Esophagus muscularis mucosa (tissue), 4 donors: Measurements from ENCODE around the gene FRMD4A. TPM values are rescaled to one million over a fixed set of nuclear protein-coding genes. Genes with fewer than 3 reads are reported as not detected.
A peak's percentile ranks its signal among the peaks of the same experiment; 100 is the strongest.
"Not testable (repeated sequence)": the region's sequence is repeated elsewhere in the genome, so short reads cannot be mapped to it uniquely, and the experiment has no call there.

ENCODE experiments used
- DNase-seq: peaks from one replicate; pipeline ENCODE4 v3.0.0-alpha.2; 2017; ENCODE audit errors: extremely low spot score
- H3K27ac ChIP-seq, 4 donors: fragments of 200-600 bp; sonication (generic); replicated peaks in 1 of 4; 1 replicate in 3 of 4; 2 replicates in 1 of 4; pipeline ENCODE4 v1.5.1; 2016 to 2019; ENCODE audit warnings: mild to moderate bottlenecking in 1 of 4
- H3K27me3 ChIP-seq, 4 donors: fragments of 200-600 bp; sonication (generic); one replicate each; pipeline versions ENCODE4 v1.5.1 to v1.6.0; 2016 to 2019
- H3K36me3 ChIP-seq, 4 donors: fragments of 200-600 bp; sonication (generic); one replicate each; pipeline ENCODE4 v1.5.1; 2016 to 2019
- H3K4me1 ChIP-seq, 4 donors: fragments of 200-600 bp; sonication (generic); one replicate each; pipeline ENCODE4 v1.5.1; 2016 to 2019
- H3K4me3 ChIP-seq, 4 donors: fragments of 200-600 bp; sonication (generic); 1 replicate in 2 of 4; 2 replicates in 2 of 4; pipeline ENCODE4 v1.5.1; 2016 to 2019; ENCODE audit warnings: mild to moderate bottlenecking in 4 of 4, moderate library complexity in 1 of 4
- H3K9me3 ChIP-seq, 4 donors: fragments of 200-600 bp; sonication (generic); 1 replicate in 3 of 4; 2 replicates in 1 of 4; pipeline ENCODE4 v1.5.1; 2016 to 2019
- EP300 ChIP-seq: sonication (generic); formaldehyde crosslinking; IDR thresholded peaks from one replicate; pipeline ENCODE4 v1.6.1; 2017; ENCODE audit warnings: antibody characterized with exemption
- POLR2A ChIP-seq: fragments of 450-650 bp; IDR thresholded peaks from one replicate; pipeline ENCODE4 v1.6.1; 2017; ENCODE audit warnings: antibody characterized with exemption, moderate library complexity, mild to moderate bottlenecking, low read depth
- POLR2AphosphoS5 ChIP-seq, 2 donors: sonication (generic); formaldehyde crosslinking; IDR thresholded peaks; one replicate each; pipeline ENCODE4 v1.6.1; 2017; ENCODE audit warnings: antibody characterized with exemption in 2 of 2
- WGBS: methylation state at CpG from one replicate; pipeline ENCODE4 v1.1.5; 2018; 5-methylcytosine and 5-hydroxymethylcytosine counted together
- intact Hi-C: fragments of 100-400 bp; cut with DNase I; formaldehyde crosslinking; loops from one replicate; pipeline ENCODE4 v1.15.1; 2023
- total RNA-seq, 4 donors: library from RNA; depleted of rRNA; stranded (reverse); fragments of >200 nt; gene quantifications; one replicate each; pipeline versions ENCODE4 v1.1.0 to v1.2.1, GENCODE V29; 2016
- TF ChIP-seq, protein P1 (sequence below), 3 experiments: fragments of 200-600 bp in 2 of 3; fragments of 450-650 bp in 1 of 3; sonication (generic) in 2 of 3; IDR thresholded peaks; one replicate each; pipeline ENCODE4 v1.5.1; 2017 to 2019; ENCODE audit warnings: antibody characterized with exemption in 3 of 3, mild to moderate bottlenecking in 2 of 3, moderate library complexity in 1 of 3

The FRMD4A gene
- total RNA-seq, 4 donors from 2014 or later, result 17.0 to 28.8 (median 21.8) TPM

DNA sequence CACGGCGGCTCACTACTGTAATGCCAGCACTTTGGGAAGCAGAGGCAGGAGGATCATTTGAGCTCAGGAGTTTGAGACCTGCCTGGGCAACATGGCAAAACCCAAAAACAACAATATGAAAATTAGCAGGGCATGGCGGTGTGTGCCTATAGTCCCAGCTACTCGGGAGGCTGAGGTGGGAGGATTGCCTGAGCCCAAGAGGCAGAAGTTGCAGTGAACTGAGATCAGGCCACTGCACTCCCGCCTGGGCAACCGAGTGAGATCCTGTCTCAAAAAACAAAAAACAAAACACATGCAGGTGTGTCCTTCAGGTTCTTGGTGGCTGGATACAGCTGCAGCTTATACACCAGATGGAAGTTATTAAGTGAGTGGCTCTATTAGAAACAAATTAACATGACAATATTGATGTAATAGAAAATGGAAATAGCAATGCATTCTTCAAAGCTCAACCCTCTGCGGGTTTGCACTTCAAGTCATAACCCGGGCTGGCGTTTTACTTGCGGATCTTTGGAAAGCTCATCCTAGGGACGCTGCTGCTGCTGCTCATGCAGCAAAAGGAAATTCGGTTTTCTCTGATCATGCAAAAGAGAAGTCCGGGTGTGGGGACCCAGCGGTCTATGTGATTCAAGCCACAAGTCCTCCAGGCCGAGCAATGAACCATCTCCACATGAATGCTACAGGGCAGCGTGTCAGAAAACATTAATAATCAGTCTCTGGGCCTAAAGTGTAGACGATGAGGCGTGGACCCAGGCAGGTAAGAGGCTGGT lies 462.0 kb downstream of the FRMD4A start:
- DNase-seq, result no peak
- H3K27ac ChIP-seq, result no peak overlapping the region
- intact Hi-C loops, result no loop called here
- no peaks in the 10 kb centered on the region for H3K27me3 ChIP-seq
- no peaks in the 10 kb centered on the region for H3K36me3 ChIP-seq
- H3K4me1 ChIP-seq, result peaks cover 5 to 17% (median 10%) of the 10 kb centered on the region in 4 donors
- no peaks in the 10 kb centered on the region for H3K9me3 ChIP-seq
- no peak overlapping the region for H3K4me3 ChIP-seq
- TF ChIP-seq POLR2AphosphoS5 (IDR thresholded peaks at IDR 0.05), result no peak
- TF ChIP-seq, protein P1, sequence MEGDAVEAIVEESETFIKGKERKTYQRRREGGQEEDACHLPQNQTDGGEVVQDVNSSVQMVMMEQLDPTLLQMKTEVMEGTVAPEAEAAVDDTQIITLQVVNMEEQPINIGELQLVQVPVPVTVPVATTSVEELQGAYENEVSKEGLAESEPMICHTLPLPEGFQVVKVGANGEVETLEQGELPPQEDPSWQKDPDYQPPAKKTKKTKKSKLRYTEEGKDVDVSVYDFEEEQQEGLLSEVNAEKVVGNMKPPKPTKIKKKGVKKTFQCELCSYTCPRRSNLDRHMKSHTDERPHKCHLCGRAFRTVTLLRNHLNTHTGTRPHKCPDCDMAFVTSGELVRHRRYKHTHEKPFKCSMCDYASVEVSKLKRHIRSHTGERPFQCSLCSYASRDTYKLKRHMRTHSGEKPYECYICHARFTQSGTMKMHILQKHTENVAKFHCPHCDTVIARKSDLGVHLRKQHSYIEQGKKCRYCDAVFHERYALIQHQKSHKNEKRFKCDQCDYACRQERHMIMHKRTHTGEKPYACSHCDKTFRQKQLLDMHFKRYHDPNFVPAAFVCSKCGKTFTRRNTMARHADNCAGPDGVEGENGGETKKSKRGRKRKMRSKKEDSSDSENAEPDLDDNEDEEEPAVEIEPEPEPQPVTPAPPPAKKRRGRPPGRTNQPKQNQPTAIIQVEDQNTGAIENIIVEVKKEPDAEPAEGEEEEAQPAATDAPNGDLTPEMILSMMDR (IDR thresholded peaks at IDR 0.05), result no peak
- TF ChIP-seq POLR2A, result no peak
- TF ChIP-seq EP300, result no peak
- 90% methylated on average over 18 of the region's 18 CpGs for WGBS

DNA sequence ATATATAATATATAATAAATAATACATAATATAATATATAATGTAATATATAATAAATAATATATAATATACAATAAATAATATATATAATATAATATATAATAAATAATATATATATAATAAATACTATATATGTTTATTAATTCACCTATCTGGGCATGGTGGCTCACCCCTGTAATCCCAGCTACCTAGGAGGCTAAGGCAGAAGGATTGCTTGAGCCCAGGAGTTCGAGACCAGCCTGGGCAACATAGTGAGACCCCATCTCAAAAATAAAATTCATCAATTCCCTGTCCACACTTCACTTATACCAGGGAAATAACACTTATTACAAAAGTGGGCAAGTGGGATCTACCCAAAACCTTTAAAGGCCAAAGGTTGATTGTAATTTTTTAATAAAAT lies 462.9 kb downstream of the FRMD4A start:
- H3K27me3 ChIP-seq, result no peaks in the 10 kb centered on the region
- peaks cover 11 to 24% (median 13%) of the 10 kb centered on the region in 4 donors for H3K4me1 ChIP-seq
- H3K27ac ChIP-seq, result no peak overlapping the region
- H3K36me3 ChIP-seq, result no peaks in the 10 kb centered on the region
- no peak for DNase-seq
- H3K9me3 ChIP-seq, result no peaks in the 10 kb centered on the region
- 58% methylated on average over 1 of the region's 1 CpG for WGBS
- intact Hi-C loops, result no loop called here
- TF ChIP-seq, protein P1 (IDR thresholded peaks at IDR 0.05), result no peak
- TF ChIP-seq EP300 (no peak), POLR2A (no peak), POLR2AphosphoS5 (IDR thresholded peaks at IDR 0.05) (no peak)
- no peak overlapping the region for H3K4me3 ChIP-seq

DNA sequence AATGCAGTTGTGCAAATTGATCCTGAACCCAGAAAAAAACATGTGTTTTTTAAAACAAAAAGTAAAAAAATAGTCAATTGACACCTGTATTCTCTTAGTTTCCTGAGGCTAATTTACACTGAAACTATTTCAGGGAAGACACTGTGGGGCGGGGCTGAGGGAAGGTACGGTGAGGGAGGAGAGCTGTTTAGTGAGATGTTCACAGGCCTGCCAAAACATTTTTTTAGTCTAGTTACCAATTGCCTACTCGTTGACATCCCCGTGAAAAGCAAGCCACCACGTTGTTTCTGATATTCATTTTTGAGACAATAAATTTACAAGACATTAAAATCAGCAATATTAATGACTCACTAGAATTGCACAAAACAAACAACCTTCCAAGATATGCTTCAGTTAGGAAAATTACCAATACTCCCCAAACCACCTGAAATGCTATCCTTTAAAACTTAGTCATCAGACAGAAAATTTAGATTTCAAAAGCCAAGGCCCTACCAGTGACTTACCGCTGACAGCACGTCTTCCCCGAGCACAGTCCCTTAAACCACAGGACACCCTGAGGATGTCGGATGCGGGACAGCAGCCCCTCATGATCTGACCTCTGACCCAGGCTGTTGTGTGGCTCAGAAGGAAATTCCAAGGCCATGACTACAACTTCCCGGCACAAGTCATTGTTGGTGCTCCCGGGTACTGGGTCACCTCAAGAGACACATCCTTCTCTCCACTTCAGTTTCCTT lies 464.8 kb downstream of the FRMD4A start:
- Histone ChIP-seq H3K4me1 (peaks cover 4 to 15% (median 12%) of the 10 kb centered on the region in 4 donors), H3K27ac (peak overlapping the region; percentile 13 to 51 (median 40)), H3K9me3 (no peaks in the 10 kb centered on the region), H3K27me3 (no peaks in the 10 kb centered on the region), H3K4me3 (no peak overlapping the region), H3K36me3 (no peaks in the 10 kb centered on the region)
- intact Hi-C loops, result no loop called here
- no peak for DNase-seq
- WGBS, result 63% methylated on average over 11 of the region's 12 CpGs
- peak; percentile 50 to 55 for TF ChIP-seq POLR2AphosphoS5 (IDR thresholded peaks at IDR 0.05)
- TF ChIP-seq EP300, result no peak

- H3K9me3 ChIP-seq, intact Hi-C loops, DNase-seq, H3K4me3 ChIP-seq, H3K36me3 ChIP-seq, H3K27me3 ChIP-seq: not testable (repeated sequence)
- peaks cover 11 to 20% (median 16%) of the 10 kb centered on the region in 4 donors for H3K4me1 ChIP-seq
- peak overlapping the region; percentile 13 to 51 (median 31) for H3K27ac ChIP-seq
- 94% methylated on average over 4 of the region's 4 CpGs for WGBS
Measured at GRCh38 chr10:13865220-13865619, 465.5 kb downstream of the FRMD4A start.

DNA sequence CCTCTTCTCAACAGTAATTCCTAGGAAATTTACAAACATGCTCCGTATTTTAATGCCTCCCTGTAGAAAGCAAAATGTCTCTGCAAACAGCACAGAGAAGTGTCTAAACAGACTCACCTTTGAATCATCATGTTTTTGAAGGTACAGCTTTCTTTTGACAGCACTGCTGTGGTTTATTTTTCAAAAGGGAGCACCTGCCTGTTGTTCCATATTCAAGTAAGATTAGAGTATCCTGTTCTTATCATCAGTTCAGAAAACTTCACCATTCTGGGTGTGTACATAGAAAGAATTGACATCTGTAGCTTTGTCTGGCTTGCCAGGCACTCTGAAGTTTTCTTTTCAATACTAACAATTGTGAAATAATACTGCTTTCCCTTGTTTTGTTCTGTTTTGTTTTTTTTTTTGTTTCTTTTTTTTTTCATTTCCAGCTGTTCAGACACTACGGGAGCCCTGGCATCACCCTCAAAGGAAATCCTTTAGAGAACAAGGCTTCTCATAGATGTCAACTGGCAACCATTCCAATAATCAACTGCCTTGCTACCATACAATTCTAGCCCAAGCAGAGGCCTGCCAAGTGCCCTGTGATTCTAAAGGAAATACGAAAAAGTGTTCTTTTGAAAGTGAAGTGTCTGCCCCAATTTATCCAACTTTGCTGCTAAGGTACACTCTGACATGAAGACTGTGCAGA lies 468.0 kb downstream of the FRMD4A start:
- intact Hi-C loops, result no loop called here
- no peaks in the 10 kb centered on the region for H3K9me3 ChIP-seq
- DNase-seq, result no peak
- H3K4me3 ChIP-seq, result no peak overlapping the region
- no peak for TF ChIP-seq POLR2A
- TF ChIP-seq, protein P1 (IDR thresholded peaks at IDR 0.05), result no peak
- no peak for TF ChIP-seq EP300
- TF ChIP-seq POLR2AphosphoS5 (IDR thresholded peaks at IDR 0.05), result no peak
- no peaks in the 10 kb centered on the region for H3K27me3 ChIP-seq
- H3K4me1 ChIP-seq, result peaks cover 19 to 27% (median 22%) of the 10 kb centered on the region in 4 donors
- no peaks in the 10 kb centered on the region for H3K36me3 ChIP-seq
- peak overlapping the region in 1 of 4 donors; percentile 15 for H3K27ac ChIP-seq
- 71% methylated on average over 3 of the region's 3 CpGs for WGBS
